Measurements from ENCODE around the gene UBE2L6.

- TF ChIP-seq CTCF (IDR thresholded peaks at IDR 0.05) = no peak
- TF ChIP-seq POLR2A (IDR thresholded peaks at IDR 0.05) = no peak
These were observed 19.3 kb upstream of the UBE2L6 start for GRCh38 chr11:57586711-57587245.
